ENCODE results near the gene SDC3. TPM values are rescaled to one million over a fixed set of nuclear protein-coding genes. Genes with fewer than 3 reads are reported as not detected.
"Not testable (repeated sequence)": the region's sequence is repeated elsewhere in the genome, so short reads cannot be mapped to it uniquely, and the experiment has no call there.

The SDC3 gene
- total RNA-seq, 1 donor from 2014 or later = 29.6 TPM

GRCh38 chr1:30876451-30877204 lies 31.9 kb downstream of the SDC3 start:
- no peak for DNase-seq (ENCODE audit: low spot score)

GRCh38 chr1:30875916-30876315 lies 32.6 kb downstream of the SDC3 start:
- DNase-seq (ENCODE audit: low spot score) = no peak

- DNase-seq (ENCODE audit: low spot score) = no peak
Measured at GRCh38 chr1:30875197-30875596, 33.4 kb downstream of the SDC3 start.

DNA sequence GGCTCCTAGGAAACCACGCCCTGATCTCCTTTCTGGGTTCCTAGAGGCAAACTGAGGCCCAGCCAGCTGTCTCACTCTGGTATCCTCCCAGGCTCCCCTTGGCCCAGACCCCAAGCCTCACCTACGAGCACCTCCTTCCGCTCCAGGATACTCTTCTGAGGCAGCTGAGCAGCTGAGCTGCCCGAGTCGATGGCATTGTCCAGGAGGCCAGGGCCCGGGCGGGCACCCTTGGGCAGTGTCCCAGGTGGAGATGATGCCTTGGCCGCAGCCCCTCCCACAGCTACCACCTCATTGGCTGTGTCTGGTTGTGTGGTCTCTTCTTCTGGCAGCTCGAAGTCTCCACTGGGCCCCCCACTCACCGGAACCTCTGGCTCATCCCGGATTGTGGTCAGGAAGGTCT lies 34.4 kb downstream of the SDC3 start:
- no peak for DNase-seq (ENCODE audit: low spot score)

DNA sequence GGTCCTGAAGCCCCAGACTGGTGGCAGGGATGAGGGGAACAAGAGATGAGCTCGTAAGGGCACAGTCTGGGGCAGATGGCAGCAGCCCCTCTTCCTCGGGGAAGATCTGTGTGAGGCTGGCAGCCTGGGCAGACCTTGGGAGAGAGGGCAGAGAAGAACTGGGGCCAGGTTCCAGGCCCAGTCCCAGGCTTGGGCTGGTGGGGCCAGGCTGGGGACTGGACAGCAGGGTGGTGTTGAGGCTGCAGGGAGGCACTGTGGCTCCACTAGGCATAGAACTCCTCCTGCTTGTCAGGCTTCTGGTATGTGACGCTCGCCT lies 35.7 kb downstream of the SDC3 start:
- no peak for DNase-seq (ENCODE audit: low spot score)

GRCh38 chr1:30872033-30872947 lies 36.3 kb downstream of the SDC3 start:
- DNase-seq (ENCODE audit: low spot score) = no peak

GRCh38 chr1:30871276-30871871 lies 37.2 kb downstream of the SDC3 start:
- DNase-seq (ENCODE audit: low spot score) = no peak

GRCh38 chr1:30870656-30871055 lies 37.9 kb downstream of the SDC3 start:
- no peak for DNase-seq (ENCODE audit: low spot score)

- DNase-seq (ENCODE audit: low spot score) = no peak
Measured at GRCh38 chr1:30870035-30870434, 38.5 kb downstream of the SDC3 start.

DNA sequence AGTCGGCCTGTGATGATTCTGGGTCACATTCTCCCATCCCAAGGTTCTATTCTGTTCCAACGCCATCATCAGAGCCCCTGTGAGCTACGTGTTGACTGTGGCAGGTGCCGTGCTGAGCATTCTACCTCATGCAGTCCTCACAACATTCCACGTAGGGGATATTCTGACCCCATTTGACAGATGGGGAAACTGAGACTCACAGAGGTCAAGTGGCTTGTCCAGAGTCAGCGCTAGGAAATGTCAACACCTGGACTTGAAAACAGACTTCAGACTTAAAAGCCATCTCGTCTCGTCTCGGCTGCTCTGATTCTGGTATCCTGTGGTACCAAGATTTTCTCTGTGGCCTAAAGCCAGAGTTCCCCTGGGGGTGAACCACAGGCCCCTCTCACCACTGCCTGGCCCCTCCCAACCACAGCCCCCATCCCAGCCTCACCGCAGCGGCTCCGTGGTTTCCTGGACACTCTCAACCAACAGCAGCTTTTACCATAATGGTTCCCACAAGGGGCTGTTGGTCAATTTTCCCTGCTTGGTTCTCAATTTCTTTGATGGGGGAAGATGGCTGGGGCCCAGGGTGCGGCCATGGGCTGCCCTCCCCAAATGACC lies 39.6 kb downstream of the SDC3 start:
- no peak for DNase-seq (ENCODE audit: low spot score)

DNA sequence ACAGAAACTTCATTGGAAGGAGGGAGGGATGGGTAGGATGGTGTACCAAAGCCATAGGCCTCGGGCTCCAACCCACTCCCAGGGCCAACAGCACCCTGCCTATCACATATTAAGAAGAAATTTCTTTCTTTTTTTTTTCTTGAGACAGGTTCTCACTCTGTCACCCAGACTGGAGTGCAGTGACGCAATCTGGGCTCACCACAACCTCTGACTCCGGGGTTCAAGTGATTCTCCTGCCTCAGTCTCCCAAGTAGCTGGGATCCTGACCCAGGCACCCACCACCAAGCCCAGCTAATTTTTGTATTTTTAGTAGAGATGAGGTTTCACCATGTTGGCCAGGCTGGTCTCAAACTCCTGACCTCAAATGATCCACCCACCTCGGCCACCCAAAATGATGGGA lies 40.5 kb downstream of the SDC3 start:
- DNase-seq (ENCODE audit: low spot score) = not testable (repeated sequence)

- no peak for DNase-seq (ENCODE audit: low spot score)
Measured at GRCh38 chr1:30867537-30867936, 41.0 kb downstream of the SDC3 start.

DNA sequence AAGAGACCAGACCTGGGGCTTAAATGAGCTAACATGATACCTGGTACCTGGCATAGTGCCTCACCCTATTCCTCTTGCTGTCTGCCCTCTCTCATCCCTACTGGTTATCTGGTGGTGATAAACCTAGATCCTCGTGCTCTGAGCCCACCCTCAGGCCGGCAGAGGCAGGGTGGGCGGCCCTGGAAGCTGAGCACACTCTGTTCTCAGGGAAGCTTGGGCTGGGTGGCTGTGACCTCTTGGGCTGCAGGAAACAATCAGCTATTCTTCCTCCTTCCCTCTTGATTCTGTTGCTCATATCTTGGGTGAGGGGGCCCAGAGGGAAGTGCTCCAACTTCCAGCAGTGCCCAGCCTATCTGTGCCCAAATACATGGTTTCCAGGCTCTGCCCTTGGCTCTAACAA lies 42.0 kb downstream of the SDC3 start:
- no peak for DNase-seq (ENCODE audit: low spot score)

- no peak for DNase-seq (ENCODE audit: low spot score)
Measured at GRCh38 chr1:30864681-30865080, 43.9 kb downstream of the SDC3 start.

GRCh38 chr1:30863858-30864604 lies 44.5 kb downstream of the SDC3 start:
- DNase-seq (ENCODE audit: low spot score) = no peak

DNA sequence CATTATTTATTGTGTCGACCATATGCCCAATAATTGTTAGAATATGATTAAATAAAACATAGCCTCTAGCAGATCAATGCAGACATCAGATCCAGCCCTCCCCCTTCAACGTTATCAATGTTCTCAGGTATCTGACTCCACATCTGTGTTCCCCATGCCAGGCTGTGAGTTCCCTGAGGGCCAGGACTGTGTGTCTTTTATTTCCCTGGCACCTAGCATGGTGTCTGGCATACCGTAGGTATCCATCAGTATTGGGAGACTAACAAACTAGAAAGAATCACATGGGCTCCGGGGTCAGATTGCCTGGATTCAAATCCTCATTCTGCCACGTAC lies 48.3 kb downstream of the SDC3 start:
- DNase-seq (ENCODE audit: low spot score) = no peak

GRCh38 chr1:30857964-30858363 lies 50.6 kb downstream of the SDC3 start:
- no peak for DNase-seq (ENCODE audit: low spot score)

DNA sequence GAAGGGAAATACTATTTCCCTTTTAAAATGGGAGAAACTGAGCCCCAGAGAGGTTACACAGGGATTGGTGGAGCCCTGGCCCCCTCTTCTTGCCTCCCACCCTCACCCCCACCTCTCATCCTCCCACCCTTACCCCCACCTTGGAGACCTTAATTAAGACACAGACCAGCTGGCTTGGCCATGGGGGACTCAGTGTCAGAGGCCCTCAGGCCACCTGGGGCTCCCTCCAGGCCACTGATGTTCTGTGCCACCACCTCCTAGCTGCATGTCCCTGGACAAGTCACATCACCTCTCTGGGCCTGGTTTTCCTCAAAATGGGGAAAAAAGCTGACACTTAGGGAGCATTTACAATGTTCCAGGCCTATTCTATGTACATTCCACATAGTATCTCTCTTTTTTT lies 51.5 kb downstream of the SDC3 start:
- peak; percentile 17 for DNase-seq (ENCODE audit: low spot score)

GRCh38 chr1:30856260-30856790 lies 52.2 kb downstream of the SDC3 start:
- peak; percentile 29 for DNase-seq (ENCODE audit: low spot score)

DNA sequence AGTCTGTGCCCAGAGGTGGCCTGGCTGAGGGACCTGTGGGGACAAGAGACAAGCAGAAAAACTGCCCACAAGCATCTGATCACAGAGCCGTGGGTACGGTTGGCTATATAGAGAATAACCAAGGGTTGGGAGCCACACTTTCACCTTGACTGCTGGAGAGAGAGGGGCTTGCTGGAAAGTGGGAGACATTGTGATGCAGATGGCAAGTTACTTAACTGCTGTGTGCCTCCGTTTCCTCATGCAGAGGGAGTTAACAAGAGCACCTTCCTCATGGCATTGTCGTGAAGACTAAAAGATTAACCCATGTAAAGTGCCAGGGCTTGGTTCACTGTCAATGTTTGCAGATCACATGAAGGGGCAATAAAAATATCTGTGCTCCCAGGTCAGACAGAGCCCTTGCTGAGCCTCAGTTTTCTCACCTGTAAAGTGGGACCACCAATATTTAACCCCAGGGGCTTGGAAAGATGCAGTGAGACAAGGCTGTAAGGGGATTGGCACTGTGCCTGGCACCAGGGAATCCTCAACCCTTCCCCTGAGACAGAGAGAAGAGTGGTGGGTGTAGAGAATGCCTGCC lies 52.8 kb downstream of the SDC3 start:
- DNase-seq (ENCODE audit: low spot score) = no peak

DNA sequence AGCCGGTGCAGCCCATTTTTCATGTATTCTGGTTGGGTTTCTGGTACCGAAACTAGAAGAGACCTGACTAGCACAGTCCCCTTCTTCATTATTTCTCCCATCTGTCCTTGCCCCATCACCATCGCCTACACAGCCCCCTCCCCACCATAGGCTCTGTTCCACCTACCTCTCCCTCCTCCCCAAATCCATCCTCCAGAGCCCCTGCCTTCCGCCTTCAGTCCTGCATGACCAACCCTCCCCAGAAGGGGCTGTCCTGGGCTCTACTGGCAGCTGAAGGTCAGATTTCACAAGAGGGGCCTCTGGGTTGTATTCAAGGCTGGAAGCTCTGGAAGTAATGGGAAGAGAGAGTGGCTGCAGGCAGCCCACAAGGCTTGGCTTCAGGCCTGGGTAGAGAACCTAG lies 55.2 kb downstream of the SDC3 start:
- peak; percentile 50 for DNase-seq (ENCODE audit: low spot score)
